Loucy (cell line): ENCODE data around the gene PPP1R12A.
"Not testable (repeated sequence)": the region's sequence is repeated elsewhere in the genome, so short reads cannot be mapped to it uniquely, and the experiment has no call there.

Experiments used
- EZH2phosphoT487 ChIP-seq: fragments of 200-600 bp; IDR thresholded peaks from 2 replicates; pipeline ENCODE4 v1.6.1; 2018; ENCODE audit warnings: antibody characterized with exemption, mild to moderate bottlenecking, moderate library complexity, borderline replicate concordance
- TF ChIP-seq, protein P1 (sequence below): fragments of 200-600 bp; sonication (generic); conservative IDR thresholded peaks from 2 replicates; pipeline ENCODE4 v1.5.1; 2014; ENCODE audit warnings: mild to moderate bottlenecking, antibody characterized with exemption, low read length

DNA sequence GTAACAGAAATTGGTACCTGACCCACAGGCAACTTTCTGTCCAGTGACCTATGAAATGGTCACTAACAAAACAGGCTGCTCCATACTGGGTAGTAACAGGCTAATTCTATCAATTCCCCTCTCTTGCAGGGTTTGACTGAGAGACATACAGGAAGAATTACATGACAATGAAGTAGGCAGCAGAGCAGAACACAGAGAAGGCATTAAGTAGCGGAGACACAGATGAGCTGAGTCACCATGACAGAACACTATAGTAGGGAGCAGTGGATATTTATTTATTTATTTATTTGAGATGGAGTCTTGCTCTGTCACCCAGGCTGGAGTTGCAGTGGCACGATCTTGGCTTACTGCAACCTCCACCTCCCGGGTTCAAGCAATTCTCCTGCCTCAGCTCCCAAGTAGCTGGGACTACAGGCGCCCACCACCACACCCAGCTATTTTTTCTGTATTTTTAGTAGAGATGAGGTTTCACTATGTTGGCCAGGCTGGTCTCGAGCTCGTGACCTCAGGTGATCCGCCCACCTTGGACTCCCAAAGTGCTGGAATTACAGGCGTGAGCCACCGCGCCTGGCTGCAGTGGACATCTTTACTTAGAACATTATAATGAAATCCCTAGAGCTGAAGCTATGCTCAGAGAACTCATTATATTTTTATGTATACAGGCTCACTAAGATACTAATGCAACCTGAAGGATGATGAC is 150.4 kb downstream of the PPP1R12A start:
- TF ChIP-seq, protein P1, sequence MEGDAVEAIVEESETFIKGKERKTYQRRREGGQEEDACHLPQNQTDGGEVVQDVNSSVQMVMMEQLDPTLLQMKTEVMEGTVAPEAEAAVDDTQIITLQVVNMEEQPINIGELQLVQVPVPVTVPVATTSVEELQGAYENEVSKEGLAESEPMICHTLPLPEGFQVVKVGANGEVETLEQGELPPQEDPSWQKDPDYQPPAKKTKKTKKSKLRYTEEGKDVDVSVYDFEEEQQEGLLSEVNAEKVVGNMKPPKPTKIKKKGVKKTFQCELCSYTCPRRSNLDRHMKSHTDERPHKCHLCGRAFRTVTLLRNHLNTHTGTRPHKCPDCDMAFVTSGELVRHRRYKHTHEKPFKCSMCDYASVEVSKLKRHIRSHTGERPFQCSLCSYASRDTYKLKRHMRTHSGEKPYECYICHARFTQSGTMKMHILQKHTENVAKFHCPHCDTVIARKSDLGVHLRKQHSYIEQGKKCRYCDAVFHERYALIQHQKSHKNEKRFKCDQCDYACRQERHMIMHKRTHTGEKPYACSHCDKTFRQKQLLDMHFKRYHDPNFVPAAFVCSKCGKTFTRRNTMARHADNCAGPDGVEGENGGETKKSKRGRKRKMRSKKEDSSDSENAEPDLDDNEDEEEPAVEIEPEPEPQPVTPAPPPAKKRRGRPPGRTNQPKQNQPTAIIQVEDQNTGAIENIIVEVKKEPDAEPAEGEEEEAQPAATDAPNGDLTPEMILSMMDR: not testable (repeated sequence)
- not testable (repeated sequence) for TF ChIP-seq EZH2phosphoT487
